CD14-positive monocyte (primary cell): ENCODE measurements around the gene RNF20. TPM values are rescaled to one million over a fixed set of nuclear protein-coding genes. Genes with fewer than 3 reads are reported as not detected.

ENCODE experiments used
- DNase-seq, 3 donors: peaks; one replicate each; pipeline ENCODE4 v3.0.0-alpha.2; 2011 to 2022
- H2AFZ ChIP-seq: 2 replicates; pipeline ENCODE4 v1.6.0; 2012; ENCODE audit warnings: mild to moderate bottlenecking, low read depth, low read length, inconsistent platforms; ENCODE audit not compliant: insufficient read depth, poor library complexity, severe bottlenecking
- H3K27ac ChIP-seq, 2 donors: 1 replicate in 1 of 2; 2 replicates in 1 of 2; pipeline ENCODE4 v1.5.1; 2012 to 2013; ENCODE audit warnings: low read length in 2 of 2, control low read depth in 1 of 2, inconsistent platforms in 1 of 2, low read depth in 1 of 2, mild to moderate bottlenecking in 1 of 2
- H3K27me3 ChIP-seq, 2 donors: one replicate each; pipeline versions ENCODE4 v1.6.0 to v1.6.1; 2011 to 2013; ENCODE audit warnings: low read length in 2 of 2; ENCODE audit not compliant: control insufficient read depth in 2 of 2, insufficient read depth in 2 of 2
- H3K36me3 ChIP-seq, 2 donors: replicated peaks in 1 of 2; 1 replicate in 1 of 2; 2 replicates in 1 of 2; pipeline versions ENCODE4 v1.5.1 to v1.6.1; 2012 to 2013; ENCODE audit warnings: low read length in 2 of 2, control low read depth in 1 of 2, inconsistent platforms in 1 of 2, mild to moderate bottlenecking in 1 of 2; ENCODE audit not compliant: insufficient read depth in 2 of 2, control insufficient read depth in 1 of 2
- H3K4me1 ChIP-seq, 2 donors: 1 replicate in 1 of 2; 2 replicates in 1 of 2; pipeline versions ENCODE4 v1.5.1 to v1.6.1; 2012 to 2013; ENCODE audit warnings: low read length in 2 of 2, control low read depth in 1 of 2, inconsistent platforms in 1 of 2, mild to moderate bottlenecking in 1 of 2, moderate library complexity in 1 of 2; ENCODE audit not compliant: insufficient read depth in 2 of 2, control insufficient read depth in 1 of 2
- H3K4me2 ChIP-seq: replicated peaks from 2 replicates; pipeline ENCODE3; 2012; ENCODE audit warnings: low read length, moderate library complexity, mild to moderate bottlenecking; ENCODE audit not compliant: poor library complexity, severe bottlenecking; ENCODE audit errors: extremely low read depth
- H3K4me3 ChIP-seq, 3 experiments: fragments of 200-600 bp in 1 of 3; sonication (generic) in 1 of 3; replicated peaks in 1 of 3; 1 replicate in 2 of 3; 2 replicates in 1 of 3; pipeline ENCODE4 v1.5.1; 2011 to 2013; ENCODE audit warnings: low read length in 3 of 3, mild to moderate bottlenecking in 3 of 3, control low read depth in 2 of 3, low read depth in 2 of 3, inconsistent platforms in 1 of 3, moderate library complexity in 1 of 3
- H3K79me2 ChIP-seq: 2 replicates; pipeline ENCODE4 v1.6.0; 2012; ENCODE audit warnings: mild to moderate bottlenecking, control low read depth, inconsistent platforms, low read length, moderate library complexity; ENCODE audit not compliant: insufficient read depth
- H3K9ac ChIP-seq: 2 replicates; pipeline ENCODE4 v1.6.0; 2017; ENCODE audit warnings: low read length, mild to moderate bottlenecking; ENCODE audit not compliant: insufficient read depth, poor library complexity, severe bottlenecking
- H3K9me3 ChIP-seq, 2 donors: replicated peaks in 1 of 2; 1 replicate in 1 of 2; 2 replicates in 1 of 2; pipeline versions ENCODE4 v1.5.1 to v1.6.1; 2012 to 2013; ENCODE audit warnings: low read length in 2 of 2, control low read depth in 1 of 2; ENCODE audit not compliant: control insufficient read depth in 1 of 2, insufficient read depth in 1 of 2
- H4K20me1 ChIP-seq: 2 replicates; pipeline ENCODE4 v1.6.0; 2012; ENCODE audit warnings: mild to moderate bottlenecking, low read length, control low read depth, moderate library complexity; ENCODE audit not compliant: insufficient read depth
- H3K27ac Mint-ChIP-seq, 7 donors: one replicate each; pipeline ENCODE4 v1.8.0; 2020; ENCODE audit warnings: mild to moderate bottlenecking in 7 of 7, mixed read lengths in 7 of 7, moderate library complexity in 6 of 7, inconsistent platforms in 2 of 7
- H3K27me3 Mint-ChIP-seq, 3 donors: one replicate each; pipeline ENCODE4 v1.8.0; 2021 to 2022; ENCODE audit warnings: low read depth in 3 of 3, mild to moderate bottlenecking in 3 of 3, mixed read lengths in 3 of 3, moderate library complexity in 3 of 3, inconsistent platforms in 1 of 3
- H3K36me3 Mint-ChIP-seq, 2 donors: one replicate each; pipeline ENCODE4 v1.8.0; 2020; ENCODE audit warnings: mixed read lengths in 2 of 2, inconsistent platforms in 1 of 2, mild to moderate bottlenecking in 1 of 2
- H3K4me1 Mint-ChIP-seq: one replicate; pipeline ENCODE4 v1.8.0; 2020; ENCODE audit warnings: mild to moderate bottlenecking, mixed read lengths
- H3K4me3 Mint-ChIP-seq, 2 donors: one replicate each; pipeline ENCODE4 v1.8.0; 2020; ENCODE audit warnings: mild to moderate bottlenecking in 2 of 2, mixed read lengths in 2 of 2, moderate library complexity in 1 of 2
- H3K9me3 Mint-ChIP-seq, 7 donors: one replicate each; pipeline ENCODE4 v1.8.0; 2020 to 2022; ENCODE audit warnings: mixed read lengths in 7 of 7, mild to moderate bottlenecking in 6 of 7, moderate library complexity in 6 of 7, inconsistent platforms in 2 of 7
- CTCF ChIP-seq: fragments of 200-600 bp; IDR thresholded peaks from one replicate; pipeline ENCODE4 v1.8.0; 2022; ENCODE audit warnings: antibody characterized with exemption, mild to moderate bottlenecking
- WGBS: methylation state at CpG from one replicate; pipeline ENCODE4 v1.1.5; 2013; ENCODE audit warnings: missing lambda C conversion rate; ENCODE audit not compliant: insufficient coverage; 5-methylcytosine and 5-hydroxymethylcytosine counted together
- intact Hi-C, 2 donors: fragments of 100-400 bp; cut with micrococcal nuclease; formaldehyde crosslinking; loops; one replicate each; pipeline versions ENCODE4 v1.15.0 to v1.15.1; 2023
- polyA plus RNA-seq, 3 donors: library from polyadenylated mRNA; depleted of rRNA in 1 of 3; unstranded in 2 of 3; stranded (reverse) in 1 of 3; fragments of 300-500 nt in 2 of 3; fragments of >200 nt in 1 of 3; fragmentation: Illumina TruSeq in 2 of 3; gene quantifications; 1 replicate in 2 of 3; 2 replicates in 1 of 3; pipeline ENCODE4 v1.2.3, GENCODE V29; 2012 to 2021

Gene RNF20
- polyA plus RNA-seq, 3 donors = 7.2 to 35.2 (median 22.3) TPM

- H3K27me3 ChIP-seq = peaks cover 0 to 10% of the 10 kb centered on the region in 2 donors
- Mint-ChIP-seq H3K4me3 (peak within 1 kb of the TSS in 1 of 2 donors; percentile 27), H3K36me3 (no peaks in the 10 kb centered on the region), H3K9me3 (peaks cover 0 to 2% (median 0%) of the 10 kb centered on the region in 7 donors), H3K4me1 (no peaks in the 10 kb centered on the region), H3K27ac (no peak within 1 kb of the TSS), H3K27me3 (peaks cover 0 to 12% (median 5%) of the 10 kb centered on the region in 3 donors)
- H3K9me3 ChIP-seq = no peaks in the 10 kb centered on the region
- H3K36me3 ChIP-seq = no peaks in the 10 kb centered on the region
- intact Hi-C loops = no loop called here
- 95% methylated on average over 13 of the region's 19 CpGs for WGBS
- H2AFZ ChIP-seq = no peak within 1 kb of the TSS
- TF ChIP-seq CTCF = no peak
- H3K9ac ChIP-seq = no peak within 1 kb of the TSS
- no peak within 1 kb of the TSS for H3K27ac ChIP-seq
- no peaks in the 10 kb centered on the region for H4K20me1 ChIP-seq
- H3K79me2 ChIP-seq = no peaks in the 10 kb centered on the region
- no peaks in the 10 kb centered on the region for H3K4me1 ChIP-seq
- no peak for DNase-seq
- no peak within 1 kb of the TSS for H3K4me3 ChIP-seq
- no peak within 1 kb of the TSS for H3K4me2 ChIP-seq
Observed at GRCh38 chr9:101594796-101595195, 61.1 kb downstream of the RNF20 start, which contains the start of gene PPP3R2. PPP3R2 (minus strand) TSS chr9:101594969; CDS start chr9:101594921, 48 bp downstream.

GRCh38 chr9:101601904-101602765, 68.5 kb downstream of the RNF20 start:
- Histone ChIP-seq H3K4me2 (peak overlapping the region; percentile 60), H3K27ac (no peak overlapping the region), H3K4me1 (no peaks in the 10 kb centered on the region), H3K4me3 (no peak overlapping the region), H3K36me3 (no peaks in the 10 kb centered on the region), H3K9me3 (no peaks in the 10 kb centered on the region), H2AFZ (peak overlapping the region; percentile 41), H3K9ac (no peak overlapping the region), H4K20me1 (no peaks in the 10 kb centered on the region), H3K79me2 (no peaks in the 10 kb centered on the region), H3K27me3 (peaks cover 0 to 9% of the 10 kb centered on the region in 2 donors)
- Mint-ChIP-seq H3K4me3 (peak overlapping the region; percentile 17 to 80), H3K36me3 (no peaks in the 10 kb centered on the region), H3K27me3 (peaks cover 0 to 2% (median 2%) of the 10 kb centered on the region in 3 donors), H3K27ac (no peak overlapping the region), H3K9me3 (no peaks in the 10 kb centered on the region), H3K4me1 (peaks cover 4% of the 10 kb centered on the region)
- DNase-seq = peak in 2 of 3 donors; percentile 33 to 48
- TF ChIP-seq CTCF = peak; percentile 71
- 67% methylated on average over 1 of the region's 11 CpGs for WGBS
- intact Hi-C loops = no loop called here
